Thoracic aorta (tissue), 2 donors: ENCODE results near the gene MAFF. TPM values are rescaled to one million over a fixed set of nuclear protein-coding genes. Genes with fewer than 3 reads are reported as not detected.

Experiments
- ATAC-seq: fragments of 150-250 bp; one replicate; pipeline ENCODE4 v1.8.0; 2017; ENCODE audit warnings: low read depth; ENCODE audit not compliant: insufficient number of reproducible peaks, low FRiP score
- DNase-seq: peaks from one replicate; pipeline ENCODE4 v3.0.0-alpha.2; 2020; ENCODE audit warnings: low spot score
- H3K27ac ChIP-seq, 2 donors: fragments of 200-600 bp; sonication (generic); 1 replicate in 1 of 2; 2 replicates in 1 of 2; pipeline ENCODE4 v1.5.1; 2016; ENCODE audit warnings: mild to moderate bottlenecking in 2 of 2, moderate library complexity in 2 of 2
- H3K27me3 ChIP-seq: fragments of 200-600 bp; sonication (generic); replicated peaks from 2 replicates; pipeline ENCODE4 v1.6.0; 2016; ENCODE audit warnings: mild to moderate bottlenecking; ENCODE audit not compliant: insufficient read depth
- H3K36me3 ChIP-seq: fragments of 200-600 bp; sonication (generic); one replicate; pipeline ENCODE4 v1.5.1; 2016
- H3K4me1 ChIP-seq, 2 donors: fragments of 200-600 bp; sonication (generic); 1 replicate in 1 of 2; 2 replicates in 1 of 2; pipeline versions ENCODE4 v1.5.1 to v1.6.0; 2016; ENCODE audit warnings: low read depth in 2 of 2, mild to moderate bottlenecking in 1 of 2; ENCODE audit not compliant: control insufficient read depth in 1 of 2
- H3K4me3 ChIP-seq: fragments of 200-600 bp; sonication (generic); 2 replicates; pipeline ENCODE4 v1.5.1; 2016; ENCODE audit warnings: mild to moderate bottlenecking
- H3K9me3 ChIP-seq: fragments of 200-600 bp; sonication (generic); 2 replicates; pipeline ENCODE4 v1.5.1; 2016
- CTCF ChIP-seq: fragments of 200-600 bp; sonication (generic); IDR thresholded peaks from one replicate; pipeline ENCODE4 v1.5.1; 2019; ENCODE audit warnings: antibody characterized with exemption
- total RNA-seq, 2 donors: library from RNA; depleted of rRNA; stranded (reverse); fragments of >200 nt; gene quantifications; one replicate each; pipeline versions ENCODE4 v1.1.0 to v1.2.3, GENCODE V29; 2016

Gene MAFF
- total RNA-seq, 2 donors from 2014 or later = 97.6 to 111 TPM

- H3K4me3 ChIP-seq = peak overlapping the region; percentile 97
Observed at GRCh38 chr22:38201371-38201710, 453 bp upstream of the MAFF start.

GRCh38 chr22:38202437-38203089 lies 769 bp downstream of the MAFF start:
- Histone ChIP-seq H3K4me3 (peak overlapping the region; percentile 97), H3K9me3 (no peaks in the 10 kb centered on the region), H3K27ac (peak overlapping the region; percentile 100), H3K27me3 (no peaks in the 10 kb centered on the region), H3K4me1 (peaks cover 20 to 38% of the 10 kb centered on the region in 2 donors), H3K36me3 (no peaks in the 10 kb centered on the region)
- DNase-seq (peak; percentile 81), ATAC-seq (peak; percentile 39)
- TF ChIP-seq CTCF = no peak

More at GRCh38 chr22:38201371-38201710, 453 bp upstream of the MAFF start:
- no peak for TF ChIP-seq CTCF
- peaks cover 20 to 34% of the 10 kb centered on the region in 2 donors for H3K4me1 ChIP-seq
- ATAC-seq (no peak), DNase-seq (no peak)
- H3K9me3 ChIP-seq = no peaks in the 10 kb centered on the region
- no peaks in the 10 kb centered on the region for H3K36me3 ChIP-seq
- peak overlapping the region; percentile 80 to 100 for H3K27ac ChIP-seq
- no peaks in the 10 kb centered on the region for H3K27me3 ChIP-seq

- Histone ChIP-seq H3K4me1 (peaks cover 20 to 38% of the 10 kb centered on the region in 2 donors), H3K27me3 (no peaks in the 10 kb centered on the region), H3K9me3 (no peaks in the 10 kb centered on the region), H3K36me3 (no peaks in the 10 kb centered on the region), H3K4me3 (peak overlapping the region; percentile 97), H3K27ac (peak overlapping the region; percentile 100)
- DNase-seq = no peak
- no peak for ATAC-seq
- TF ChIP-seq CTCF = no peak
Observed at GRCh38 chr22:38203090-38203810, 1.5 kb downstream of the MAFF start.

- H3K27ac ChIP-seq = peak overlapping the region; percentile 100
- H3K36me3 ChIP-seq = no peaks in the 10 kb centered on the region
- TF ChIP-seq CTCF = no peak
- peaks cover 20 to 38% of the 10 kb centered on the region in 2 donors for H3K4me1 ChIP-seq
- no peak for DNase-seq
- H3K4me3 ChIP-seq = peak overlapping the region; percentile 97
- H3K9me3 ChIP-seq = no peaks in the 10 kb centered on the region
- H3K27me3 ChIP-seq = no peaks in the 10 kb centered on the region
- no peak for ATAC-seq
Observed at GRCh38 chr22:38203855-38204514, 2.2 kb downstream of the MAFF start.

GRCh38 chr22:38204784-38205183 lies 3.0 kb downstream of the MAFF start:
- H3K27ac ChIP-seq = peak overlapping the region; percentile 100
- no peak for TF ChIP-seq CTCF
- no peaks in the 10 kb centered on the region for H3K36me3 ChIP-seq
- H3K27me3 ChIP-seq = no peaks in the 10 kb centered on the region
- DNase-seq (no peak), ATAC-seq (no peak)
- peak overlapping the region; percentile 97 for H3K4me3 ChIP-seq
- peaks cover 20 to 38% of the 10 kb centered on the region in 2 donors for H3K4me1 ChIP-seq
- H3K9me3 ChIP-seq = no peaks in the 10 kb centered on the region
